Stimulated activated CD4-positive, alpha-beta T cell treated with anti-CD3 and anti-CD28 coated beads, TNF-alpha, amount 100 ng/mL, for 24 hours (primary cell): Measurements from ENCODE around the gene GALC.

Source experiments
- DNase-seq, 3 experiments: peaks; one replicate each; pipeline ENCODE4 v3.0.0-alpha.2; 2020; ENCODE audit warnings: low read depth in 3 of 3

Gene GALC

GRCh38 chr14:87888136-87888999 is 104.6 kb downstream of the GALC start:
- peak in 1 of 3 experiments; percentile 24 for DNase-seq

- no peak for DNase-seq
Observed at GRCh38 chr14:87883750-87884149, 109.2 kb downstream of the GALC start.
